ENCODE data around the gene TRAF6.

TRAF6 gene

GRCh38 chr11:36456156-36456555 lies 53.9 kb downstream of the TRAF6 start:
- no peak for DNase-seq

GRCh38 chr11:36455658-36456111 lies 54.4 kb downstream of the TRAF6 start:
- peak in 1 of 3 experiments; percentile 42 for DNase-seq

- peak; percentile 40 to 70 (median 56) for DNase-seq
These were observed 55.0 kb downstream of the TRAF6 start for GRCh38 chr11:36454941-36455631.

GRCh38 chr11:36454551-36454940 lies 55.5 kb downstream of the TRAF6 start:
- DNase-seq = no peak

- no peak for DNase-seq
These were observed 56.4 kb downstream of the TRAF6 start for GRCh38 chr11:36453678-36454077.

- DNase-seq = no peak
These were observed 57.1 kb downstream of the TRAF6 start for GRCh38 chr11:36452961-36453360.

GRCh38 chr11:36452236-36452940 lies 57.7 kb downstream of the TRAF6 start:
- DNase-seq = no peak

- no peak for DNase-seq
These were observed 58.4 kb downstream of the TRAF6 start for GRCh38 chr11:36451681-36452080.

GRCh38 chr11:36451045-36451444 lies 59.0 kb downstream of the TRAF6 start:
- no peak for DNase-seq

- DNase-seq = peak in 1 of 3 experiments; percentile 56
These were observed 59.9 kb downstream of the TRAF6 start for GRCh38 chr11:36450110-36450572.

- no peak for DNase-seq
These were observed 60.4 kb downstream of the TRAF6 start for GRCh38 chr11:36449561-36450096.

- peak; percentile 36 to 66 (median 63) for DNase-seq
These were observed 62.1 kb downstream of the TRAF6 start for GRCh38 chr11:36447947-36448346.

- no peak for DNase-seq
These were observed 62.6 kb downstream of the TRAF6 start for GRCh38 chr11:36447514-36447913.

GRCh38 chr11:36446135-36446534 lies 63.9 kb downstream of the TRAF6 start:
- no peak for DNase-seq

GRCh38 chr11:36443661-36444060 lies 66.4 kb downstream of the TRAF6 start:
- no peak for DNase-seq

- DNase-seq = no peak
These were observed 68.4 kb downstream of the TRAF6 start for GRCh38 chr11:36441610-36442208.

GRCh38 chr11:36438126-36438525 lies 71.9 kb downstream of the TRAF6 start:
- no peak for DNase-seq

- DNase-seq = peak in 1 of 3 experiments; percentile 52
These were observed 72.7 kb downstream of the TRAF6 start for GRCh38 chr11:36437413-36437812.

All from NCI-H1417 (cell line).